ENCODE results near the gene REV3L. TPM values are rescaled to one million over a fixed set of nuclear protein-coding genes. Genes with fewer than 3 reads are reported as not detected.

REV3L gene
- total RNA-seq, 3 donors from 2014 or later (not counting 1 experiment from before 2014, with no cell fraction given): 18.1 to 25.5 (median 22.7) TPM

DNA sequence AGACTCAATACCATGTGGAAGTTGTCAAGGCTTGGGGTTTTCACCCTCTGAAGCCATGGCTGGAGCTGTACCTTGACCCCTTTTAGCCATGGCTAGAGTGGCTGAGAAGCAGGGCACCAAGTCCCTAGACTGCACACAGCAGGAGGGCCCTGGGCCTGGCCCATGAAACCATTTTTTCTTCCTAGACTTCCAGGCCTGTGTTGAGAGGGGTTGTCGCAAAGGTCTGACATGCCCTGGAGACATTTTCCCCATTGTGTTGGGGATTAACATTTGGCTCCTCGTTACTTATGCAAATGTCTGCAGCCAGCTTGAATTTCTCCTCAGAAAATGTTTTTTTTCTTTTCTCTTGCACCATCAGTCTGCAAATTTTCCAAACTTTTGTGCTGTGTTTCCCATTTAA, 199.3 kb downstream of the REV3L start:
- intact Hi-C loops (cut with micrococcal nuclease): no loop called here
- WGBS (ENCODE audit: insufficient coverage): 100% methylated on average over 2 of the region's 2 CpGs
- H3K27ac Mint-ChIP-seq: no peak overlapping the region
- Histone ChIP-seq H3K9me3 (ENCODE audit: control insufficient read depth, insufficient read depth, low read length) (no peaks in the 10 kb centered on the region), H3K27me3 (ENCODE audit: control insufficient read depth, insufficient read depth, low read length) (no peaks in the 10 kb centered on the region), H3K36me3 (ENCODE audit: control insufficient read depth, insufficient read depth, low read length) (peaks cover 13% of the 10 kb centered on the region), H3K27ac (ENCODE audit: low read length) (no peak overlapping the region), H3K4me1 (ENCODE audit: control insufficient read depth, insufficient read depth, low read length) (no peaks in the 10 kb centered on the region), H3K4me3 (ENCODE audit: low read length) (no peak overlapping the region)
- ATAC-seq (no peak), DNase-seq (no peak)
- TF ChIP-seq, protein P1, sequence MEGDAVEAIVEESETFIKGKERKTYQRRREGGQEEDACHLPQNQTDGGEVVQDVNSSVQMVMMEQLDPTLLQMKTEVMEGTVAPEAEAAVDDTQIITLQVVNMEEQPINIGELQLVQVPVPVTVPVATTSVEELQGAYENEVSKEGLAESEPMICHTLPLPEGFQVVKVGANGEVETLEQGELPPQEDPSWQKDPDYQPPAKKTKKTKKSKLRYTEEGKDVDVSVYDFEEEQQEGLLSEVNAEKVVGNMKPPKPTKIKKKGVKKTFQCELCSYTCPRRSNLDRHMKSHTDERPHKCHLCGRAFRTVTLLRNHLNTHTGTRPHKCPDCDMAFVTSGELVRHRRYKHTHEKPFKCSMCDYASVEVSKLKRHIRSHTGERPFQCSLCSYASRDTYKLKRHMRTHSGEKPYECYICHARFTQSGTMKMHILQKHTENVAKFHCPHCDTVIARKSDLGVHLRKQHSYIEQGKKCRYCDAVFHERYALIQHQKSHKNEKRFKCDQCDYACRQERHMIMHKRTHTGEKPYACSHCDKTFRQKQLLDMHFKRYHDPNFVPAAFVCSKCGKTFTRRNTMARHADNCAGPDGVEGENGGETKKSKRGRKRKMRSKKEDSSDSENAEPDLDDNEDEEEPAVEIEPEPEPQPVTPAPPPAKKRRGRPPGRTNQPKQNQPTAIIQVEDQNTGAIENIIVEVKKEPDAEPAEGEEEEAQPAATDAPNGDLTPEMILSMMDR (IDR thresholded peaks at IDR 0.05): no peak
- H3K4me3 Mint-ChIP-seq: no peak overlapping the region
- peaks cover 4 to 11% of the 10 kb centered on the region in 2 donors for H3K4me1 Mint-ChIP-seq
- H3K36me3 Mint-ChIP-seq: peaks cover 7% of the 10 kb centered on the region
- H3K27me3 Mint-ChIP-seq (ENCODE audit: low read depth in 2 of 2): no peaks in the 10 kb centered on the region
- no peaks in the 10 kb centered on the region for H3K9me3 Mint-ChIP-seq

DNA sequence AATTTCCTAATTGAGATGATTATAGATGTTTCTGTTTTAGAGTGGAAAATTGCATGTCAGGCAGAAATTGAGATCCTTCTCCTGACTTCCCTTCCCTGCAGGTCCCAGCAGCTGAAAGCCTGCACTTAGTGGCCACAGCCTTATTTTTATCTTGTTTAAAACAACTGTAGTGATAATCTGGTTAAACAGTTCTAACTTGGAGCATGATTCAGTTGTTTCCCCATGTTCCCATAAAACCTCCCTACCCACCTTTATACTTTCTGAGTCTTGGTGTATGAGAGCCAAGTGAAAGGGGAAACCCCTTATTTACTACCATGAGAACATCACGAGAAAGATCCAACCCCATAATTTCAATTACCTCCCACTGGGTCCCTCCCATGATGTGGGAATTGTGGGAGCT, 200.5 kb downstream of the REV3L start:
- peaks cover 23% of the 10 kb centered on the region for H3K36me3 ChIP-seq (ENCODE audit: control insufficient read depth, insufficient read depth, low read length)

DNA sequence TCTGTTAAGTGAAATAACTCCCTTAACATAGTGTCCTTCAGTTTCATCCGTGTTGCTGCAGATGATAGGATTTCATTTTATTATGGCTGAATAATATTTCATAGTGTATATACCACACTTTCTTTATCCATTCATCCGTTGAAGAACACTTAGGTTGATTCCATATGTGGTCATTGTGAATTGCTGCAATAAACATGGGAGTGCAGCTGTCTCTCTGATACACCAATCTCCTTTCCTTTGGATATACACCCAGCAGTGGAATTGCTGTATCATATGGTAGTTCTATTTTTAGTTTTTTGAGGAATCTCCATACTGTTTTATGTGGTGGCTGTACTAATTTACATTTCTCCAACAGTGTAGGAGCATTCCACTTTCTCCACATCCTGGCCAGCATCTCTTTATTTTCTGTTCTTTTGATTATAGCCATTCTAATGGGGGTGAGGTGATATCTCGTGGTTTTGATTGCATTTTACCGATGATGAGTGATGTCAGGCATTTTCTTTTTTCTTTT, 202.5 kb downstream of the REV3L start:
- Histone ChIP-seq H3K27me3 (ENCODE audit: control insufficient read depth, insufficient read depth, low read length) (no peaks in the 10 kb centered on the region), H3K9me3 (ENCODE audit: control insufficient read depth, insufficient read depth, low read length) (no peaks in the 10 kb centered on the region), H3K4me1 (ENCODE audit: control insufficient read depth, insufficient read depth, low read length) (no peaks in the 10 kb centered on the region), H3K4me3 (ENCODE audit: low read length) (no peak overlapping the region), H3K27ac (ENCODE audit: low read length) (no peak overlapping the region), H3K36me3 (ENCODE audit: control insufficient read depth, insufficient read depth, low read length) (peaks cover 42% of the 10 kb centered on the region)
- TF ChIP-seq, protein P1 (IDR thresholded peaks at IDR 0.05): no peak
- WGBS (ENCODE audit: insufficient coverage): no CpG with 5 or more reads among the region's 4 CpGs
- Mint-ChIP-seq H3K9me3 (no peaks in the 10 kb centered on the region), H3K4me1 (peaks cover 4 to 11% of the 10 kb centered on the region in 2 donors), H3K4me3 (no peak overlapping the region), H3K27me3 (ENCODE audit: low read depth in 2 of 2) (no peaks in the 10 kb centered on the region), H3K27ac (no peak overlapping the region), H3K36me3 (peaks cover 39% of the 10 kb centered on the region)
- DNase-seq (no peak), ATAC-seq (no peak)
- intact Hi-C loops (cut with micrococcal nuclease): no loop called here

More for the DNA sequence above, 200.5 kb downstream of the REV3L start:
- Mint-ChIP-seq H3K27ac (no peak overlapping the region), H3K9me3 (no peaks in the 10 kb centered on the region), H3K4me3 (no peak overlapping the region), H3K36me3 (peaks cover 19% of the 10 kb centered on the region), H3K27me3 (ENCODE audit: low read depth in 2 of 2) (no peaks in the 10 kb centered on the region), H3K4me1 (peaks cover 4 to 11% of the 10 kb centered on the region in 2 donors)
- intact Hi-C loops (cut with micrococcal nuclease): no loop called here
- no peak overlapping the region for H3K27ac ChIP-seq (ENCODE audit: low read length)
- H3K4me1 ChIP-seq (ENCODE audit: control insufficient read depth, insufficient read depth, low read length): no peaks in the 10 kb centered on the region
- no peak overlapping the region for H3K4me3 ChIP-seq (ENCODE audit: low read length)
- DNase-seq: no peak
- no peaks in the 10 kb centered on the region for H3K9me3 ChIP-seq (ENCODE audit: control insufficient read depth, insufficient read depth, low read length)
- no CpG with 5 or more reads among the region's 1 CpG for WGBS (ENCODE audit: insufficient coverage)
- TF ChIP-seq, protein P1 (IDR thresholded peaks at IDR 0.05): no peak
- H3K27me3 ChIP-seq (ENCODE audit: control insufficient read depth, insufficient read depth, low read length): no peaks in the 10 kb centered on the region
- ATAC-seq: no peak

DNA sequence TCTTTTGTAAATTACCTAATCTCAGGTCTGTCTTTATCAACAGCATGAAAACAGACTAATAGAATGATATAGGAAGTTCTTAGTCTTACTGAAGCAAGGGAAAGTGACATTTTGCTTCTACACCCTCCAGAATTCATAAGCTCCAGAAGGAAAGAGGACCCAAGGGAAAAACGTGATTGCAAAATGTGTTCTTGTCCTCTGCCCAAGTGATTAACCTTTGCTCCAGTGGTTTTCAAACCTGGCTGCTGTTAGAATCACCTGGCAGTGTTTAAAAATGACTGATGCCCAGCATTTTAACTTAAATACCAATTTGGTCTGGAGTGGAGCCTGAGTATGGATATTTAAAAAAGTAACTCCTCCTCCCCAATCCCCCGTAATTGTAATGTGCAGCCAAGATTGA, 204.3 kb downstream of the REV3L start:
- Mint-ChIP-seq H3K27ac (no peak overlapping the region), H3K4me1 (peaks cover 4 to 11% of the 10 kb centered on the region in 2 donors), H3K36me3 (peaks cover 57% of the 10 kb centered on the region), H3K4me3 (no peak overlapping the region), H3K9me3 (peaks cover 5 to 7% of the 10 kb centered on the region in 2 donors), H3K27me3 (ENCODE audit: low read depth in 2 of 2) (no peaks in the 10 kb centered on the region)
- DNase-seq (no peak), ATAC-seq (no peak)
- Histone ChIP-seq H3K27ac (ENCODE audit: low read length) (no peak overlapping the region), H3K27me3 (ENCODE audit: control insufficient read depth, insufficient read depth, low read length) (no peaks in the 10 kb centered on the region), H3K9me3 (ENCODE audit: control insufficient read depth, insufficient read depth, low read length) (peaks cover 9% of the 10 kb centered on the region), H3K36me3 (ENCODE audit: control insufficient read depth, insufficient read depth, low read length) (peaks cover 54% of the 10 kb centered on the region), H3K4me1 (ENCODE audit: control insufficient read depth, insufficient read depth, low read length) (no peaks in the 10 kb centered on the region), H3K4me3 (ENCODE audit: low read length) (no peak overlapping the region)
- WGBS (ENCODE audit: insufficient coverage): 96% methylated on average over 2 of the region's 2 CpGs
- TF ChIP-seq, protein P1 (IDR thresholded peaks at IDR 0.05): no peak
- intact Hi-C loops (cut with micrococcal nuclease): no loop called here

All from natural killer cell (primary cell).